H1 (cell line): Measurements from ENCODE around the gene PTDSS2. TPM values are rescaled to one million over a fixed set of nuclear protein-coding genes. Genes with fewer than 3 reads are reported as not detected.

Experiments used
- ASH2L ChIP-seq: fragments of 200-600, 300-600 bp; sonication (generic); IDR thresholded peaks from one replicate; pipeline ENCODE4 v1.7.1; 2017; ENCODE audit warnings: low read length
- BACH1 ChIP-seq: IDR thresholded peaks from 2 replicates; pipeline ENCODE4 v1.6.1; 2012; ENCODE audit warnings: low read length, improper control_type of control experiment
- EP300 ChIP-seq, 2 experiments: IDR thresholded peaks; 1 replicate in 1 of 2; 2 replicates in 1 of 2; pipeline ENCODE4 v1.6.1; 2011 to 2012; ENCODE audit warnings: low read depth in 2 of 2, low read length in 2 of 2, mild to moderate bottlenecking in 2 of 2, borderline replicate concordance in 1 of 2, inconsistent platforms in 1 of 2, moderate library complexity in 1 of 2
- GABPA ChIP-seq: IDR thresholded peaks from 2 replicates; pipeline ENCODE4 v1.6.1; 2011; ENCODE audit warnings: mild to moderate bottlenecking, low read length, moderate library complexity, borderline replicate concordance; ENCODE audit not compliant: insufficient read depth
- GTF2F1 ChIP-seq: IDR thresholded peaks from 2 replicates; pipeline ENCODE4 v1.6.1; 2012; ENCODE audit warnings: low read depth, low read length, improper control_type of control experiment, borderline replicate concordance
- HDAC2 ChIP-seq, 2 experiments: fragments of 300-600 bp in 1 of 2; sonication (generic) in 1 of 2; IDR thresholded peaks; 2 replicates each; pipeline ENCODE4 v1.6.1; 2011 to 2012; ENCODE audit warnings: low read depth in 2 of 2, low read length in 2 of 2, mild to moderate bottlenecking in 2 of 2, moderate library complexity in 2 of 2, borderline replicate concordance in 1 of 2, inconsistent platforms in 1 of 2
- JUND ChIP-seq: IDR thresholded peaks from 2 replicates; pipeline ENCODE4 v1.6.1; 2011; ENCODE audit warnings: mild to moderate bottlenecking, improper control_type of control experiment, low read length
- KDM4A ChIP-seq: IDR thresholded peaks from one replicate; pipeline ENCODE4 v1.7.1; 2012; ENCODE audit warnings: low read depth, mild to moderate bottlenecking, moderate library complexity, low read length, inconsistent platforms; ENCODE audit not compliant: severe bottlenecking
- PHF8 ChIP-seq: fragments of 200-600 bp; sonication (generic); conservative IDR thresholded peaks from 2 replicates; pipeline ENCODE4 v1.7.1; 2012; ENCODE audit warnings: low read depth, mild to moderate bottlenecking, inconsistent platforms, low read length, moderate library complexity
- POLR2A ChIP-seq, 2 experiments: IDR thresholded peaks; 1 replicate in 1 of 2; 2 replicates in 1 of 2; pipeline ENCODE4 v1.6.1; 2011; ENCODE audit warnings: low read depth in 2 of 2, low read length in 2 of 2, mild to moderate bottlenecking in 2 of 2; ENCODE audit errors: control extremely low read depth in 1 of 2
- POU5F1 ChIP-seq: IDR thresholded peaks from 2 replicates; pipeline ENCODE4 v1.6.1; 2011; ENCODE audit warnings: low read depth, mild to moderate bottlenecking, low read length, moderate library complexity
- SIN3A ChIP-seq, 2 experiments: IDR thresholded peaks in 1 of 2; conservative IDR thresholded peaks in 1 of 2; 2 replicates each; pipeline ENCODE4 v1.6.1; 2011 to 2012; ENCODE audit warnings: low read length in 2 of 2, improper control_type of control experiment in 1 of 2, low read depth in 1 of 2, mild to moderate bottlenecking in 1 of 2
- SIRT6 ChIP-seq: IDR thresholded peaks from one replicate; pipeline ENCODE4 v1.7.1; 2012; ENCODE audit warnings: low read length, inconsistent platforms
- SP1 ChIP-seq: IDR thresholded peaks from 2 replicates; pipeline ENCODE4 v1.6.1; 2011; ENCODE audit warnings: low read depth, low read length
- SUZ12 ChIP-seq: fragments of 200-600 bp; sonication (generic); IDR thresholded peaks from 2 replicates; pipeline ENCODE4 v1.6.1; 2012; ENCODE audit warnings: mild to moderate bottlenecking, inconsistent platforms, low read length, moderate library complexity, mixed read lengths
- TAF1 ChIP-seq: IDR thresholded peaks from 2 replicates; pipeline ENCODE4 v1.6.1; 2011; ENCODE audit warnings: mild to moderate bottlenecking, low read depth, low read length
- TAF7 ChIP-seq: optimal IDR thresholded peaks from 2 replicates; pipeline ENCODE3; 2011; ENCODE audit warnings: low read depth, mild to moderate bottlenecking, inconsistent platforms, low read length, moderate library complexity, borderline replicate concordance
- TBP ChIP-seq: IDR thresholded peaks from 2 replicates; pipeline ENCODE4 v1.6.1; 2011; ENCODE audit warnings: low read depth, low read length, improper control_type of control experiment
- polyA plus RNA-seq, 7 experiments: library from polyadenylated mRNA; depleted of rRNA in 3 of 7; stranded (reverse) in 5 of 7; unstranded in 2 of 7; fragments of >200 nt in 5 of 7; fragments of 200-250 nt in 2 of 7; gene quantifications; 1 replicate in 5 of 7; 2 replicates in 1 of 7; 4 replicates in 1 of 7; pipeline versions ENCODE4 v1.2.1 to v1.2.3, GENCODE V29; 2011 to 2013; ENCODE audit warnings: missing spikeins in 2 of 7, mixed read lengths in 2 of 7
- total RNA-seq: library from RNA; stranded (reverse); fragmentation: NEBNext Ultra II Directional; extraction: Animal tissue kit (Norgen Biotek cat#: 25700); gene quantifications from 2 replicates; pipeline ENCODE4 v1.2.1, GENCODE V29; 2021
- TF ChIP-seq, protein P1 (sequence below): IDR thresholded peaks from 2 replicates; pipeline ENCODE4 v1.6.1; 2012; ENCODE audit warnings: inconsistent platforms

The PTDSS2 gene
- total and polyA plus RNA-seq, 2 of the 8 experiments (the other 6 are each of a cell fraction or from before 2014, with no cell fraction given), result 48.7 to 68.2 TPM

DNA sequence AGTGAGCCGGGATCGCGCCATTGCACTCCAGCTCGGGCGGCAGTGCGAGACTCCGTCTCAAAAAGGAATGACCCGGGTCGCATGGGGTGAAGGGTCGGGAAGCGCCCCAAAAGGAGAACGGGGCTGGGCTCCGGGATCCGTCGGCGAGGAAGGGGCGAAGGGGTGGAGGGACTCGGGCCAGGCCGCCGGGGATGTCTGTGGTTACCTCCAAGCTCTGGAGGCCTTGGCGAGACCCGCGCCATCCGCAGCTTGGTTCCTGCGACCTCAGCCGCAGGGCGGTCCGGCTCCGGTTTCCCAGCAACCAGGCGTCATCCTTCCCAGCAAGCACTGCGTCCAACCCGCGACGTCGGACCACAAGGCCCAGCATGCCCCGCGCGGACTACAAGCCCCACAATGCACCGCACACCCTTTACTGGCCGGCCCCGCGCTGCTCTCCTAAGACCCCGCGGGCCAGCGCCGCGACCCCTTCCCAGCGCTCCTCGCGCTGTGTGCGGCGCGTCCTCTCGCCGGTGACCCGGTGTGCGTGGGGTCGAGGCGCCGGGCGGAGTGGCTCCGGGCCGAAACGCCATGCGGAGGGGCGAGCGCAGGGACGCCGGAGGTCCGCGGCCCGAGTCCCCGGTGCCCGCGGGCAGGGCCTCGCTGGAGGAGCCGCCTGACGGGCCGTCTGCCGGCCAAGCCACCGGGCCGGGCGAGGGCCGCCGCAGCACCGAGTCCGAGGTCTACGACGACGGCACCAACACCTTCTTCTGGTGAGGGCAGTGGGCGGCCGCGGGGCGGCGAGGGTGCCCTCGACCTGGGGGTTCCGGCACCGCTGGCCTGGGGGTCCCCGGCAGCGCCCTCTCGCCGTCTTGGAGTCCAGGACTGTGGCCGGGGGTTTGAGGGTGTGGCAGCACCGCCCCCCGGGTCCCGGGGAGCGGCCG is at the start of gene PTDSS2 (continued):
- TF ChIP-seq SIRT6, result no peak
- TF ChIP-seq JUND, result no peak; the same call in 1 of the 2 replicates
- no peak for TF ChIP-seq GABPA
- TF ChIP-seq SIN3A (conservative IDR thresholded peaks at IDR 0.05 in 1 of 2, IDR thresholded peaks at IDR 0.05 in 1 of 2; ENCODE audit: low read depth in 1 of 2, low read length in 2 of 2), result peak; percentile 73 to 94; a peak in 2 of 4 replicates
- TF ChIP-seq POU5F1, result no peak
- TF ChIP-seq EP300 (IDR thresholded peaks at IDR 0.05; ENCODE audit: borderline replicate concordance in 1 of 2, low read depth in 2 of 2, low read length in 2 of 2), result peak in 1 of 2 experiments; percentile 15; a peak in 1 of 3 replicates
- TF ChIP-seq TAF1, result peak; percentile 82
- TF ChIP-seq GTF2F1, result peak; percentile 46; the same call in 1 of the 2 replicates
- TF ChIP-seq, protein P1, sequence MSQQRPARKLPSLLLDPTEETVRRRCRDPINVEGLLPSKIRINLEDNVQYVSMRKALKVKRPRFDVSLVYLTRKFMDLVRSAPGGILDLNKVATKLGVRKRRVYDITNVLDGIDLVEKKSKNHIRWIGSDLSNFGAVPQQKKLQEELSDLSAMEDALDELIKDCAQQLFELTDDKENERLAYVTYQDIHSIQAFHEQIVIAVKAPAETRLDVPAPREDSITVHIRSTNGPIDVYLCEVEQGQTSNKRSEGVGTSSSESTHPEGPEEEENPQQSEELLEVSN, result 0 out of 2 replicates have a peak, but pooled peaks have one; percentile 9
- TF ChIP-seq PHF8, result peak; percentile 77
- no peak for TF ChIP-seq SUZ12
- TF ChIP-seq HDAC2 (IDR thresholded peaks at IDR 0.05; ENCODE audit: borderline replicate concordance in 1 of 2, low read depth in 2 of 2, low read length in 2 of 2), result peak in 1 of 2 experiments; percentile 57; a peak in 1 of 4 replicates
- 0 out of 2 replicates have a peak, but pooled peaks have one; percentile 60 for TF ChIP-seq SP1
- TF ChIP-seq TBP, result peak; percentile 68
- TF ChIP-seq POLR2A (IDR thresholded peaks at IDR 0.05; ENCODE audit: control extremely low read depth in 1 of 2, low read depth in 2 of 2, low read length in 2 of 2), result peak in 1 of 2 experiments; percentile 94; a peak in 2 of 3 replicates
- peak; percentile 83 for TF ChIP-seq KDM4A
- TF ChIP-seq ASH2L, result peak; percentile 5
- peak; percentile 54 for TF ChIP-seq TAF7
- no peak for TF ChIP-seq BACH1
- TF ChIP-seq, all 59 proteins: peak for 17
